Measurements from ENCODE around the gene GPATCH3.

The GPATCH3 gene

GRCh38 chr1:26864610-26865480 lies 35.4 kb downstream of the GPATCH3 start:
- DNase-seq (ENCODE audit: low spot score): peak; percentile 97
- peak; percentile 88 for FAIRE-seq

GRCh38 chr1:26863685-26864077 lies 36.6 kb downstream of the GPATCH3 start:
- DNase-seq (ENCODE audit: low spot score): no peak
- no peak for FAIRE-seq

GRCh38 chr1:26862781-26863684 lies 37.2 kb downstream of the GPATCH3 start, which contains the start of gene SFN:
Gene SFN (plus strand): TSS chr1:26863149. CDS start chr1:26863213, 64 bp downstream.
- DNase-seq (ENCODE audit: low spot score) (peak; percentile 75), FAIRE-seq (no peak)

GRCh38 chr1:26861889-26862378 lies 38.3 kb downstream of the GPATCH3 start:
- FAIRE-seq (no peak), DNase-seq (ENCODE audit: low spot score) (peak; percentile 7)

- DNase-seq (ENCODE audit: low spot score) (peak; percentile 12), FAIRE-seq (no peak)
Observed at GRCh38 chr1:26861286-26861701, 39.0 kb downstream of the GPATCH3 start.

- peak; percentile 52 for DNase-seq (ENCODE audit: low spot score)
- no peak for FAIRE-seq
Observed at GRCh38 chr1:26858891-26859640, 41.2 kb downstream of the GPATCH3 start.

GRCh38 chr1:26858160-26858559 lies 42.1 kb downstream of the GPATCH3 start:
- DNase-seq (ENCODE audit: low spot score) (no peak), FAIRE-seq (no peak)

- DNase-seq (ENCODE audit: low spot score) (no peak), FAIRE-seq (no peak)
Observed at GRCh38 chr1:26857473-26858060, 42.7 kb downstream of the GPATCH3 start.

- no peak for DNase-seq (ENCODE audit: low spot score)
- FAIRE-seq: no peak
Observed at GRCh38 chr1:26856604-26857469, 43.4 kb downstream of the GPATCH3 start.

GRCh38 chr1:26856181-26856580 lies 44.1 kb downstream of the GPATCH3 start:
- FAIRE-seq: no peak
- DNase-seq (ENCODE audit: low spot score): no peak

- FAIRE-seq (no peak), DNase-seq (ENCODE audit: low spot score) (no peak)
Observed at GRCh38 chr1:26855636-26856035, 44.6 kb downstream of the GPATCH3 start.

- no peak for FAIRE-seq
Observed at GRCh38 chr1:26854906-26855305, 45.4 kb downstream of the GPATCH3 start.

GRCh38 chr1:26853600-26853999 lies 46.7 kb downstream of the GPATCH3 start:
- no peak for FAIRE-seq
- DNase-seq (ENCODE audit: low spot score): no peak

More at GRCh38 chr1:26854906-26855305, 45.4 kb downstream of the GPATCH3 start:
- DNase-seq (ENCODE audit: low spot score): no peak

- peak; percentile 85 for DNase-seq (ENCODE audit: low spot score)
- peak; percentile 67 for FAIRE-seq
Observed at GRCh38 chr1:26853156-26853555, 47.1 kb downstream of the GPATCH3 start.

GRCh38 chr1:26852701-26853100 lies 47.6 kb downstream of the GPATCH3 start:
- DNase-seq (ENCODE audit: low spot score): no peak

GRCh38 chr1:26851106-26851684 lies 49.1 kb downstream of the GPATCH3 start:
- FAIRE-seq: no peak

More at GRCh38 chr1:26852701-26853100, 47.6 kb downstream of the GPATCH3 start:
- no peak for FAIRE-seq

GRCh38 chr1:26848941-26849774 lies 51.1 kb downstream of the GPATCH3 start:
- DNase-seq (ENCODE audit: low spot score): peak; percentile 93
- peak; percentile 90 for FAIRE-seq

More at GRCh38 chr1:26851106-26851684, 49.1 kb downstream of the GPATCH3 start:
- no peak for DNase-seq (ENCODE audit: low spot score)

- FAIRE-seq (no peak), DNase-seq (ENCODE audit: low spot score) (no peak)
Observed at GRCh38 chr1:26848499-26848898, 51.8 kb downstream of the GPATCH3 start.
